PFSK-1 (cell line): ENCODE results near the gene GAS5.

ENCODE experiments used
- FOXP2 ChIP-seq: optimal IDR thresholded peaks from 2 replicates; pipeline ENCODE3; 2011; ENCODE audit warnings: borderline replicate concordance, control low read depth, inconsistent platforms; ENCODE audit not compliant: insufficient read depth; ENCODE audit errors: extremely low read length, extremely low read depth
- POLR2AphosphoS5 ChIP-seq: IDR thresholded peaks from 2 replicates; pipeline ENCODE4 v1.6.1; 2012; ENCODE audit warnings: low read depth, mild to moderate bottlenecking, control low read depth, low read length, moderate library complexity
- SIN3A ChIP-seq: IDR thresholded peaks from 2 replicates; pipeline ENCODE4 v1.6.1; 2012; ENCODE audit warnings: mild to moderate bottlenecking, low read length, moderate library complexity, borderline replicate concordance; ENCODE audit not compliant: insufficient read depth
- TAF1 ChIP-seq: IDR thresholded peaks from 2 replicates; pipeline ENCODE4 v1.6.1; 2012; ENCODE audit warnings: low read length, control low read depth, borderline replicate concordance; ENCODE audit not compliant: insufficient read depth
- TF ChIP-seq, protein P1 (sequence below), 2 experiments: IDR thresholded peaks; 2 replicates each; pipeline versions ENCODE4 v1.6.1 to v1.8.0; 2011 to 2012; ENCODE audit warnings: low read depth in 2 of 2, low read length in 2 of 2, control low read depth in 1 of 2, inconsistent platforms in 1 of 2, mild to moderate bottlenecking in 1 of 2, moderate library complexity in 1 of 2; ENCODE audit not compliant: insufficient read depth in 1 of 2

The GAS5 gene

DNA sequence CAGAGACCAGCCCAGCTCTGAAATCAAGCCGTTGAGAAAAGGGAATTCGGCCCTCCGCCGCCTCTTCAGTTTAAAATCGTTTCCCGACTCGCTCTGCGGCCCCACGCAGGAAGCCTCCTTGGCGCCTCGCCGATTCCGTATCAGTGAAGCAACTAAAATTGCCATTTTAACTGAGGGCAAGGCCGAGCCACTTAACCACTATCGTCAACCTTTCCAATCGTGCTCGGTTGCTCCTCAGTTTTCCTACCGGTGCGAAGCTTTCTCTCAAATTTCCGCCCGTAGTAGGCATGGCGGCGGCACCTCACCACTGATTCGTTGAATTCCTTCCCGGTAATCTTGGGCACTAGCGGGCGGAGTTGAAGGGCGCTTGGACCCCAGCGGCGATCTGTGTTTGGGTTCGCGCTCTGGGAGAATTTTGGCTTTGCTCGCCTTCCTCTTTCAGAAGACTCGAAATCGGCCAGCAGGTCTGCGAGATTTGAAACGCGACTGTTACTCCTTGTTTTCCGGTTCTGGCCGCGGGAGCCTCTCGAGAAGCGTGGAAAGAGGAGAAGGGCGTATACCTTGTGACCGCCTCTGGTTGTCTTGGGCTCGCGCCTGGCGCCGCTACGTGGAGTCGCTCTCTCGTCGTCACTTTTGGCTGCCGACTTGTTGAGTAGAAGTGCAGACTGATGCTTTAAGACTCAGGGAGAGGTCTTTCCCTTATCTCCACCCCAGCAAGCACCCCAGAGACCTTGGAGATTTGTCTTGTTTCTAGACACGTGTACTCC, 43.3 kb downstream of the GAS5 start, which contains the start of the genes CENPL and DARS2:
Gene CENPL, minus strand, starts transcription at position 569 of the 767 bp plus-strand sequence. CDS start 13,584 bp downstream, outside the sequence.
Gene DARS2, plus strand, starts transcription at position 359 of the 767 bp plus-strand sequence. CDS start 557 bp downstream, outside the sequence.
- TF ChIP-seq, protein P1, sequence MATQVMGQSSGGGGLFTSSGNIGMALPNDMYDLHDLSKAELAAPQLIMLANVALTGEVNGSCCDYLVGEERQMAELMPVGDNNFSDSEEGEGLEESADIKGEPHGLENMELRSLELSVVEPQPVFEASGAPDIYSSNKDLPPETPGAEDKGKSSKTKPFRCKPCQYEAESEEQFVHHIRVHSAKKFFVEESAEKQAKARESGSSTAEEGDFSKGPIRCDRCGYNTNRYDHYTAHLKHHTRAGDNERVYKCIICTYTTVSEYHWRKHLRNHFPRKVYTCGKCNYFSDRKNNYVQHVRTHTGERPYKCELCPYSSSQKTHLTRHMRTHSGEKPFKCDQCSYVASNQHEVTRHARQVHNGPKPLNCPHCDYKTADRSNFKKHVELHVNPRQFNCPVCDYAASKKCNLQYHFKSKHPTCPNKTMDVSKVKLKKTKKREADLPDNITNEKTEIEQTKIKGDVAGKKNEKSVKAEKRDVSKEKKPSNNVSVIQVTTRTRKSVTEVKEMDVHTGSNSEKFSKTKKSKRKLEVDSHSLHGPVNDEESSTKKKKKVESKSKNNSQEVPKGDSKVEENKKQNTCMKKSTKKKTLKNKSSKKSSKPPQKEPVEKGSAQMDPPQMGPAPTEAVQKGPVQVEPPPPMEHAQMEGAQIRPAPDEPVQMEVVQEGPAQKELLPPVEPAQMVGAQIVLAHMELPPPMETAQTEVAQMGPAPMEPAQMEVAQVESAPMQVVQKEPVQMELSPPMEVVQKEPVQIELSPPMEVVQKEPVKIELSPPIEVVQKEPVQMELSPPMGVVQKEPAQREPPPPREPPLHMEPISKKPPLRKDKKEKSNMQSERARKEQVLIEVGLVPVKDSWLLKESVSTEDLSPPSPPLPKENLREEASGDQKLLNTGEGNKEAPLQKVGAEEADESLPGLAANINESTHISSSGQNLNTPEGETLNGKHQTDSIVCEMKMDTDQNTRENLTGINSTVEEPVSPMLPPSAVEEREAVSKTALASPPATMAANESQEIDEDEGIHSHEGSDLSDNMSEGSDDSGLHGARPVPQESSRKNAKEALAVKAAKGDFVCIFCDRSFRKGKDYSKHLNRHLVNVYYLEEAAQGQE (IDR thresholded peaks at IDR 0.05; ENCODE audit: insufficient read depth in 1 of 2, low read depth in 2 of 2, low read length in 2 of 2): peak in 1 of 2 experiments; percentile 23; a peak in 1 of 4 replicates
- TF ChIP-seq SIN3A (peak; percentile 86; the same call in 1 of the 2 replicates), TAF1 (peak; percentile 47; the same call in 1 of the 2 replicates), FOXP2 (no peak), POLR2AphosphoS5 (peak; percentile 70)

DNA sequence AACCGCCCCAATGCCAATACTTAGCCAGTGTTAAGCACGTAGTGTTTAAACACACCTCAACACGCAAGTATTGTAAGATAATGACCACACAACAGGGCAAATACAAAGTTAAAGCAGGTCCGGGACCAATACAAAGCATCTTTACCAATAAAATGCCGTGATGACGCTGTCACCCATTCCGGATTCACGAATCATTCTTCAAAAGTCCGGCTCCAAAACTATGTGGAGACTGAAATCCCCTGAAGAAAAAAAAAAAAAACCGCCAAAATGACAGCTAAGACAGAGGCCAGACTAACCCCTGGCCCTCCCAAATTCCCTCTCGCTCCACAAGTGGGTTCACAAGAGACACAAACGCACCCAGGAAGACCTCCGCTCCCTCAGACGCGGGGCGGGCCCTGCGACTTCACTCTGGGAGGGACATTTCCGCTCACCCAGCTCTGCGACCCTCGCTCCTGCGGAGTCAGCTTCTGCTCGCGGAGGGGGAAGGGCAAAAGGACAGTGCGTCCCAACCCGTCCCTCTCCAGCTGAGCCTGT, 43.9 kb downstream of the GAS5 start:
- TF ChIP-seq SIN3A (peak; percentile 41; the same call in 1 of the 2 replicates), FOXP2 (no peak), TAF1 (peak; percentile 10; the same call in 1 of the 2 replicates), POLR2AphosphoS5 (peak; percentile 66)

DNA sequence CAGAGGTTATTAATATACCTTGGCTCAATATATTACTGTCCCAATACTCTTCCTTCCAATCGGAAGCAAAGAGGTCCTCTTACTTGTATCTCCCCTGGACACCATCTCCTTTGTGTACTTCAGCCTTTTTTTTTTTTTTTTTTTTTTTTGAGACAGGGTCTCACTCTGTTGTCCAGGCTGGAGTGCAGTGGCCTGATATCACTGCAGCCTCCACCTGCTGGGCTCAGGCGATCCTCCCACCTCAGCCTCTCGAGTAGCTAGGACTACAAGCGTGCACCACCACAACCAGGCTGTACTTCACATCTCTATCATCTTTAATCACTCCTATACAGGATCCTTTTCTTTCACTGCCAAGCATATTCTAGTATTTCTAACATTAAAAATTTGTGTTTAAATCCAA, 46.1 kb downstream of the GAS5 start:
- no peak for TF ChIP-seq POLR2AphosphoS5
- TF ChIP-seq FOXP2: no peak
- TF ChIP-seq SIN3A: no peak
- TF ChIP-seq, protein P1 (IDR thresholded peaks at IDR 0.05; ENCODE audit: insufficient read depth in 1 of 2, low read depth in 2 of 2, low read length in 2 of 2): no peak
- TF ChIP-seq TAF1: no peak

DNA sequence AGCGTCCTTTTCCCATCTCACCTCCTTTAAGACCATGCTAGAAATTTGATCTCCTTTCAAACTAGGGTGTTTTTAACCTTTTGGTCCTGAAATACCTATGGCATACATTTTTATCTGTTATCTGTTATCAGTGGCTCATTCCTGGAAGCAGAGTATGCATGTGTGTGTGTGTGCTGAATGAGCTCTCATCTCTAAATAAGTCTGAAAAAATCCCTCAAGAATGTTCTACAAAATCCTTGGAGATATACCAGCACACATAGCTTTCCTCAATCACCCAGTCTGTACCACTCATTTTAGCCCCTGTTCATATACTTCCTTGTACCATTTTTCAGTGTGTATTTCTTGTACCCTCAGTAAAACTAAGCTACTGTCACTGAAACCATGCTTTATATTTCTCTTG, 49.3 kb downstream of the GAS5 start:
- no peak for TF ChIP-seq FOXP2
- no peak for TF ChIP-seq TAF1
- no peak for TF ChIP-seq SIN3A
- TF ChIP-seq, protein P1 (IDR thresholded peaks at IDR 0.05; ENCODE audit: insufficient read depth in 1 of 2, low read depth in 2 of 2, low read length in 2 of 2): no peak
- TF ChIP-seq POLR2AphosphoS5: no peak
